H9 (cell line): ENCODE data around the gene CSRP3. TPM values are rescaled to one million over a fixed set of nuclear protein-coding genes. Genes with fewer than 3 reads are reported as not detected.

ENCODE experiments used
- DNase-seq: peaks from one replicate; pipeline ENCODE4 v3.0.0-alpha.2; 2017
- H2AFZ ChIP-seq: one replicate; pipeline ENCODE4 v1.6.1; 2013; ENCODE audit warnings: mild to moderate bottlenecking, low read length, control low read depth, moderate library complexity
- H2AK5ac ChIP-seq: 2 replicates; pipeline ENCODE4 v1.6.1; 2013; ENCODE audit warnings: low read length, control low read depth, mixed read lengths; ENCODE audit not compliant: insufficient read length
- H2BK120ac ChIP-seq: one replicate; pipeline ENCODE4 v1.6.1; 2013; ENCODE audit warnings: low read depth, mild to moderate bottlenecking, low read length, control low read depth, inconsistent platforms; ENCODE audit not compliant: poor library complexity, severe bottlenecking
- H2BK12ac ChIP-seq: 2 replicates; pipeline ENCODE4 v1.6.1; 2013; ENCODE audit warnings: low read length, control low read depth, mixed read lengths, low read depth; ENCODE audit not compliant: insufficient read length
- H2BK15ac ChIP-seq: 2 replicates; pipeline ENCODE4 v1.6.1; 2013; ENCODE audit warnings: low read depth, low read length, control low read depth
- H2BK20ac ChIP-seq: one replicate; pipeline ENCODE4 v1.6.1; 2013; ENCODE audit warnings: low read depth, mild to moderate bottlenecking, low read length, control low read depth, inconsistent platforms; ENCODE audit not compliant: poor library complexity, severe bottlenecking
- H2BK5ac ChIP-seq: 2 replicates; pipeline ENCODE4 v1.6.1; 2013; ENCODE audit warnings: low read length, control low read depth, mixed read lengths; ENCODE audit not compliant: insufficient read length
- H3K14ac ChIP-seq: 2 replicates; pipeline ENCODE4 v1.6.1; 2013; ENCODE audit warnings: low read length, control low read depth; ENCODE audit not compliant: insufficient read depth
- H3K18ac ChIP-seq: 2 replicates; pipeline ENCODE4 v1.6.1; 2013; ENCODE audit warnings: low read depth, mild to moderate bottlenecking, mixed read lengths, low read length, control low read depth; ENCODE audit not compliant: insufficient read length
- H3K23ac ChIP-seq: 2 replicates; pipeline ENCODE4 v1.6.1; 2013; ENCODE audit warnings: low read length, control low read depth, mixed read lengths, low read depth; ENCODE audit not compliant: insufficient read length
- H3K23me2 ChIP-seq: 2 replicates; pipeline ENCODE4 v1.6.1; 2013; ENCODE audit warnings: low read depth, mild to moderate bottlenecking, mixed read lengths, low read length, control low read depth; ENCODE audit not compliant: insufficient read length, poor library complexity, severe bottlenecking
- H3K27ac ChIP-seq: 2 replicates; pipeline ENCODE4 v1.5.1; 2013; ENCODE audit warnings: low read length, control low read depth, mixed read lengths, low read depth; ENCODE audit not compliant: insufficient read length
- H3K27me3 ChIP-seq: 2 replicates; pipeline ENCODE4 v1.6.1; 2013; ENCODE audit warnings: low read length, control low read depth, inconsistent platforms; ENCODE audit not compliant: insufficient read depth
- H3K4ac ChIP-seq: 2 replicates; pipeline ENCODE4 v1.6.1; 2013; ENCODE audit warnings: low read depth, mild to moderate bottlenecking, control low read depth, inconsistent platforms, low read length, moderate library complexity
- H3K4me1 ChIP-seq: 2 replicates; pipeline ENCODE4 v1.6.1; 2013; ENCODE audit warnings: low read length, control low read depth, inconsistent platforms; ENCODE audit not compliant: insufficient read depth
- H3K4me2 ChIP-seq: 2 replicates; pipeline ENCODE4 v1.6.1; 2013; ENCODE audit warnings: low read length, control low read depth, mixed read lengths; ENCODE audit not compliant: insufficient read length, insufficient read depth
- H3K56ac ChIP-seq: 2 replicates; pipeline ENCODE4 v1.6.1; 2013; ENCODE audit warnings: low read depth, mild to moderate bottlenecking, mixed read lengths, low read length, control low read depth; ENCODE audit not compliant: insufficient read length
- H3K79me1 ChIP-seq: 2 replicates; pipeline ENCODE4 v1.6.1; 2013; ENCODE audit warnings: low read depth, mild to moderate bottlenecking, moderate library complexity, low read length, control low read depth, inconsistent platforms; ENCODE audit not compliant: insufficient read depth, poor library complexity, severe bottlenecking
- H3K79me2 ChIP-seq: 2 replicates; pipeline ENCODE4 v1.6.1; 2013; ENCODE audit warnings: low read length, control low read depth, inconsistent platforms; ENCODE audit not compliant: insufficient read depth
- H3K9ac ChIP-seq: 2 replicates; pipeline ENCODE4 v1.6.1; 2013; ENCODE audit warnings: low read length, control low read depth, mixed read lengths; ENCODE audit not compliant: insufficient read length; ENCODE audit errors: extremely low read depth
- H3K9me3 ChIP-seq: one replicate; pipeline ENCODE4 v1.6.1; 2013; ENCODE audit warnings: low read depth, low read length, inconsistent platforms; ENCODE audit not compliant: control insufficient read depth
- H3T11ph ChIP-seq: one replicate; pipeline ENCODE4 v1.6.1; 2013; ENCODE audit warnings: mild to moderate bottlenecking, low read length, control low read depth, inconsistent platforms
- H4K20me1 ChIP-seq: one replicate; pipeline ENCODE4 v1.6.1; 2013; ENCODE audit not compliant: control insufficient read depth, insufficient read length, insufficient read depth
- H4K5ac ChIP-seq: 2 replicates; pipeline ENCODE4 v1.6.1; 2013; ENCODE audit warnings: low read depth, mild to moderate bottlenecking, mixed read lengths, low read length, control low read depth; ENCODE audit not compliant: insufficient read length
- H4K8ac ChIP-seq: replicated peaks from 2 replicates; pipeline ENCODE4 v1.6.1; 2013; ENCODE audit warnings: low read length, control low read depth, mixed read lengths, low read depth; ENCODE audit not compliant: insufficient read length
- H4K91ac ChIP-seq: 2 replicates; pipeline ENCODE4 v1.6.1; 2013; ENCODE audit warnings: low read depth, mild to moderate bottlenecking, moderate library complexity, mixed read lengths, low read length, control low read depth; ENCODE audit not compliant: insufficient read length
- H3K27ac Mint-ChIP-seq, 3 experiments: 2 replicates in 2 of 3; 3 replicates in 1 of 3; pipeline ENCODE4 v1.8.0; 2020 to 2021; ENCODE audit warnings: mixed read lengths in 3 of 3, mild to moderate bottlenecking in 1 of 3, moderate library complexity in 1 of 3
- H3K27me3 Mint-ChIP-seq: 2 replicates; pipeline ENCODE4 v1.8.0; 2021; ENCODE audit warnings: low read depth, mild to moderate bottlenecking, moderate library complexity, mixed read lengths
- H3K36me3 Mint-ChIP-seq, 3 experiments: 2 replicates in 2 of 3; 3 replicates in 1 of 3; pipeline ENCODE4 v1.8.0; 2020 to 2021; ENCODE audit warnings: low read depth in 3 of 3, mixed read lengths in 3 of 3; ENCODE audit not compliant: insufficient read depth in 1 of 3
- H3K4me1 Mint-ChIP-seq, 2 experiments: 2 replicates each; pipeline ENCODE4 v1.8.0; 2020; ENCODE audit warnings: mixed read lengths in 2 of 2
- H3K4me3 Mint-ChIP-seq, 2 experiments: 2 replicates in 1 of 2; 3 replicates in 1 of 2; pipeline ENCODE4 v1.8.0; 2020 to 2021; ENCODE audit warnings: mild to moderate bottlenecking in 2 of 2, mixed read lengths in 2 of 2, moderate library complexity in 1 of 2
- H3K9me3 Mint-ChIP-seq, 2 experiments: 2 replicates in 1 of 2; 3 replicates in 1 of 2; pipeline ENCODE4 v1.8.0; 2020; ENCODE audit warnings: mild to moderate bottlenecking in 2 of 2, mixed read lengths in 2 of 2, moderate library complexity in 1 of 2
- CTCF ChIP-seq: fragments of 200-600 bp; sonication (generic); conservative IDR thresholded peaks from 3 replicates; pipeline ENCODE4 v1.8.0; 2021; ENCODE audit warnings: antibody characterized with exemption, mild to moderate bottlenecking
- WGBS: extraction: QIAGEN DNeasy Blood & Tissue Kit; methylation state at CpG from one replicate; pipeline ENCODE4 v1.1.7; 2013; ENCODE audit warnings: missing lambda C conversion rate, low lambda C conversion rate, mixed read lengths; ENCODE audit not compliant: insufficient read length; ENCODE audit errors: extremely low coverage; 5-methylcytosine and 5-hydroxymethylcytosine counted together
- total RNA-seq: library from RNA; stranded (reverse); gene quantifications from 2 replicates; pipeline ENCODE4 v1.2.1, GENCODE V29; 2021

Gene CSRP3
- total RNA-seq, 1 experiment from 2014 or later: not detected

GRCh38 chr11:19243143-19243542 is 41.4 kb upstream of the CSRP3 start:
- peaks cover 9% of the 10 kb centered on the region; the same call in 1 of the 2 replicates for H3K27me3 ChIP-seq
- H3K23me2 ChIP-seq: peaks cover 16% of the 10 kb centered on the region
- H3K4ac ChIP-seq: no peak overlapping the region
- no peak overlapping the region for H4K5ac ChIP-seq
- H4K8ac ChIP-seq: no peak overlapping the region
- H2BK5ac ChIP-seq: no peak overlapping the region
- H3K14ac ChIP-seq: no peak overlapping the region
- WGBS: no CpG with 5 or more reads among the region's 5 CpGs
- no peak overlapping the region for H2BK120ac ChIP-seq
- H3K36me3 Mint-ChIP-seq: peaks cover 3 to 11% (median 7%) of the 10 kb centered on the region in 3 experiments; a peak in 4 of 7 replicates
- H3K56ac ChIP-seq: no peak overlapping the region
- no peak for TF ChIP-seq CTCF
- DNase-seq: no peak
- no peak overlapping the region for H2AFZ ChIP-seq
- no peak overlapping the region for H2BK20ac ChIP-seq
- no peaks in the 10 kb centered on the region for H4K20me1 ChIP-seq
- H4K91ac ChIP-seq: no peak overlapping the region
- no peak overlapping the region for H2BK12ac ChIP-seq
- H3K4me3 Mint-ChIP-seq: peak overlapping the region; percentile 82 to 94; a peak in 3 of 5 replicates
- H3K27me3 Mint-ChIP-seq: peaks cover 48% of the 10 kb centered on the region
- H3K27ac ChIP-seq: no peak overlapping the region
- H3K9me3 ChIP-seq: no peaks in the 10 kb centered on the region
- no peak overlapping the region for H3K18ac ChIP-seq
- peaks cover 5 to 8% of the 10 kb centered on the region in 2 experiments for H3K9me3 Mint-ChIP-seq
- no peaks in the 10 kb centered on the region for H3K4me1 ChIP-seq
- no peak overlapping the region for H3K23ac ChIP-seq
- no peak overlapping the region for H2BK15ac ChIP-seq
- no peak overlapping the region for H3K27ac Mint-ChIP-seq
- no peak overlapping the region for H3T11ph ChIP-seq
- H3K4me2 ChIP-seq: no peak overlapping the region
- no peaks in the 10 kb centered on the region for H3K79me2 ChIP-seq
- H3K79me1 ChIP-seq: no peaks in the 10 kb centered on the region
- peaks cover 10 to 14% of the 10 kb centered on the region in 2 experiments; a peak in 3 of 4 replicates for H3K4me1 Mint-ChIP-seq
- H3K9ac ChIP-seq: no peak overlapping the region
- no peak overlapping the region for H2AK5ac ChIP-seq
